ENCODE data around the gene CCDC12.
A peak's percentile ranks its signal among the peaks of the same experiment; 100 is the strongest.

Gene CCDC12

GRCh38 chr3:47016086-47016933 lies 39.8 kb upstream of the CCDC12 start:
- DNase-seq (ENCODE audit: low read depth in 1 of 2, low spot score in 1 of 2), result no peak
- TF ChIP-seq GABPA (IDR thresholded peaks at IDR 0.05; ENCODE audit: low read depth), result no peak
- TF ChIP-seq CTCF (IDR thresholded peaks at IDR 0.05; ENCODE audit: insufficient read depth, low read length), result no peak
- TF ChIP-seq SPI1 (IDR thresholded peaks at IDR 0.05; ENCODE audit: borderline replicate concordance, low read depth), result no peak
- no peak for TF ChIP-seq REST (IDR thresholded peaks at IDR 0.05; ENCODE audit: insufficient replicate concordance, low read depth)
- TF ChIP-seq POLR2AphosphoS5 (IDR thresholded peaks at IDR 0.05; ENCODE audit: low read depth), result no peak
- no peaks in the 10 kb centered on the region for H3K27me3 ChIP-seq (ENCODE audit: insufficient read depth, poor library complexity, severe bottlenecking)
- peak overlapping the region; percentile 65 for H3K27ac ChIP-seq (replicated peaks)
- H3K4me3 ChIP-seq (replicated peaks; ENCODE audit: insufficient read depth, low read length), result no peak overlapping the region

GRCh38 chr3:47015151-47015550 lies 38.6 kb upstream of the CCDC12 start:
- Histone ChIP-seq H3K27me3 (ENCODE audit: insufficient read depth, poor library complexity, severe bottlenecking) (no peaks in the 10 kb centered on the region), H3K27ac (replicated peaks) (no peak overlapping the region), H3K4me3 (replicated peaks; ENCODE audit: insufficient read depth, low read length) (no peak overlapping the region)
- DNase-seq (ENCODE audit: low read depth in 1 of 2, low spot score in 1 of 2), result no peak
- no peak for TF ChIP-seq CTCF (IDR thresholded peaks at IDR 0.05; ENCODE audit: insufficient read depth, low read length)
- TF ChIP-seq REST (IDR thresholded peaks at IDR 0.05; ENCODE audit: insufficient replicate concordance, low read depth), result no peak

- H3K27ac ChIP-seq (replicated peaks), result no peak overlapping the region
- TF ChIP-seq GABPA (IDR thresholded peaks at IDR 0.05; ENCODE audit: low read depth) (no peak), CTCF (IDR thresholded peaks at IDR 0.05; ENCODE audit: insufficient read depth, low read length) (no peak)
- H3K27me3 ChIP-seq (ENCODE audit: insufficient read depth, poor library complexity, severe bottlenecking), result no peaks in the 10 kb centered on the region
- no peak overlapping the region for H3K4me3 ChIP-seq (replicated peaks; ENCODE audit: insufficient read depth, low read length)
- no peak for DNase-seq (ENCODE audit: low read depth in 1 of 2, low spot score in 1 of 2)
Observed at GRCh38 chr3:47014036-47014435, 37.5 kb upstream of the CCDC12 start.

- H3K27me3 ChIP-seq (ENCODE audit: insufficient read depth, poor library complexity, severe bottlenecking), result no peaks in the 10 kb centered on the region
- no peak overlapping the region for H3K27ac ChIP-seq (replicated peaks)
- TF ChIP-seq SPI1 (IDR thresholded peaks at IDR 0.05; ENCODE audit: borderline replicate concordance, low read depth) (no peak), REST (IDR thresholded peaks at IDR 0.05; ENCODE audit: insufficient replicate concordance, low read depth) (no peak), GABPA (IDR thresholded peaks at IDR 0.05; ENCODE audit: low read depth) (no peak), POLR2AphosphoS5 (IDR thresholded peaks at IDR 0.05; ENCODE audit: low read depth) (no peak), CTCF (IDR thresholded peaks at IDR 0.05; ENCODE audit: insufficient read depth, low read length) (no peak)
- no peak overlapping the region for H3K4me3 ChIP-seq (replicated peaks; ENCODE audit: insufficient read depth, low read length)
- DNase-seq (ENCODE audit: low read depth in 1 of 2, low spot score in 1 of 2), result no peak
Observed at GRCh38 chr3:47013231-47013630, 36.7 kb upstream of the CCDC12 start.

Measured in HL-60 (cell line).